ENCODE results near the gene CDK2.
A peak's percentile ranks its signal among the peaks of the same experiment; 100 is the strongest.
"Not testable (repeated sequence)": the region's sequence is repeated elsewhere in the genome, so short reads cannot be mapped to it uniquely, and the experiment has no call there.

The CDK2 gene

GRCh38 chr12:55969356-55969755 lies 2.7 kb downstream of the CDK2 start:
- peaks cover 23% of the 10 kb centered on the region for H3K4me1 ChIP-seq (ENCODE audit: control insufficient read depth, insufficient read depth, low read length)
- no peak overlapping the region for H3K4me3 ChIP-seq (ENCODE audit: low read depth, low read length)

GRCh38 chr12:55970775-55971174 lies 4.1 kb downstream of the CDK2 start:
- Histone ChIP-seq H3K4me3 (ENCODE audit: low read depth, low read length) (no peak overlapping the region), H3K36me3 (ENCODE audit: control insufficient read depth, insufficient read depth, low read length) (peaks cover 46% of the 10 kb centered on the region)

More at GRCh38 chr12:55969356-55969755, 2.7 kb downstream of the CDK2 start:
- Histone ChIP-seq H3K36me3 (ENCODE audit: control insufficient read depth, insufficient read depth, low read length) (peaks cover 46% of the 10 kb centered on the region), H3K27me3 (ENCODE audit: control insufficient read depth, insufficient read depth, low read length) (no peaks in the 10 kb centered on the region), H3K27ac (ENCODE audit: low read depth, low read length) (no peak overlapping the region), H3K9me3 (ENCODE audit: control insufficient read depth, insufficient read depth, low read length) (no peaks in the 10 kb centered on the region), H3K9ac (ENCODE audit: low read depth, low read length) (no peak overlapping the region)

GRCh38 chr12:55972042-55972441 lies 5.4 kb downstream of the CDK2 start:
- H3K9me3 ChIP-seq (ENCODE audit: control insufficient read depth, insufficient read depth, low read length), result no peaks in the 10 kb centered on the region
- no peak overlapping the region for H3K4me3 ChIP-seq (ENCODE audit: low read depth, low read length)
- no peak overlapping the region for H3K9ac ChIP-seq (ENCODE audit: low read depth, low read length)
- H3K36me3 ChIP-seq (ENCODE audit: control insufficient read depth, insufficient read depth, low read length), result peaks cover 46% of the 10 kb centered on the region
- H3K27me3 ChIP-seq (ENCODE audit: control insufficient read depth, insufficient read depth, low read length), result no peaks in the 10 kb centered on the region
- H3K4me1 ChIP-seq (ENCODE audit: control insufficient read depth, insufficient read depth, low read length), result peaks cover 11% of the 10 kb centered on the region
- H3K27ac ChIP-seq (ENCODE audit: low read depth, low read length), result peak overlapping the region; percentile 37

More at GRCh38 chr12:55970775-55971174, 4.1 kb downstream of the CDK2 start:
- Histone ChIP-seq H3K27ac (ENCODE audit: low read depth, low read length) (no peak overlapping the region), H3K4me1 (ENCODE audit: control insufficient read depth, insufficient read depth, low read length) (peaks cover 17% of the 10 kb centered on the region), H3K27me3 (ENCODE audit: control insufficient read depth, insufficient read depth, low read length) (no peaks in the 10 kb centered on the region), H3K9ac (ENCODE audit: low read depth, low read length) (no peak overlapping the region), H3K9me3 (ENCODE audit: control insufficient read depth, insufficient read depth, low read length) (no peaks in the 10 kb centered on the region)

GRCh38 chr12:55972456-55972855 lies 5.8 kb downstream of the CDK2 start:
- H3K9me3 ChIP-seq (ENCODE audit: control insufficient read depth, insufficient read depth, low read length), result no peaks in the 10 kb centered on the region
- H3K4me1 ChIP-seq (ENCODE audit: control insufficient read depth, insufficient read depth, low read length), result peaks cover 10% of the 10 kb centered on the region
- H3K27ac ChIP-seq (ENCODE audit: low read depth, low read length), result peak overlapping the region; percentile 90
- no peaks in the 10 kb centered on the region for H3K27me3 ChIP-seq (ENCODE audit: control insufficient read depth, insufficient read depth, low read length)
- H3K36me3 ChIP-seq (ENCODE audit: control insufficient read depth, insufficient read depth, low read length), result peaks cover 46% of the 10 kb centered on the region
- no peak overlapping the region for H3K9ac ChIP-seq (ENCODE audit: low read depth, low read length)
- H3K4me3 ChIP-seq (ENCODE audit: low read depth, low read length), result peak overlapping the region; percentile 53

GRCh38 chr12:55972911-55973598 lies 6.4 kb downstream of the CDK2 start:
- peak overlapping the region; percentile 90 for H3K27ac ChIP-seq (ENCODE audit: low read depth, low read length)
- H3K9ac ChIP-seq (ENCODE audit: low read depth, low read length), result no peak overlapping the region
- peaks cover 7% of the 10 kb centered on the region; the same call in 1 of the 2 replicates for H3K4me1 ChIP-seq (ENCODE audit: control insufficient read depth, insufficient read depth, low read length)
- H3K36me3 ChIP-seq (ENCODE audit: control insufficient read depth, insufficient read depth, low read length), result peaks cover 44% of the 10 kb centered on the region
- no peaks in the 10 kb centered on the region for H3K27me3 ChIP-seq (ENCODE audit: control insufficient read depth, insufficient read depth, low read length)
- no peaks in the 10 kb centered on the region for H3K9me3 ChIP-seq (ENCODE audit: control insufficient read depth, insufficient read depth, low read length)
- peak overlapping the region; percentile 53 for H3K4me3 ChIP-seq (ENCODE audit: low read depth, low read length)

GRCh38 chr12:55973599-55974307 lies 7.1 kb downstream of the CDK2 start, which contains the start of gene RAB5B:
Gene RAB5B, plus strand, starts transcription at chr12:55974078. Its CDS starts 12,883 bp downstream, at chr12:55986961.
- peak within 1 kb of the TSS; percentile 81 for H3K4me3 ChIP-seq (ENCODE audit: low read depth, low read length)
- peaks cover 7% of the 10 kb centered on the region; the same call in 1 of the 2 replicates for H3K4me1 ChIP-seq (ENCODE audit: control insufficient read depth, insufficient read depth, low read length)
- no peaks in the 10 kb centered on the region for H3K9me3 ChIP-seq (ENCODE audit: control insufficient read depth, insufficient read depth, low read length)
- no peaks in the 10 kb centered on the region for H3K27me3 ChIP-seq (ENCODE audit: control insufficient read depth, insufficient read depth, low read length)
- peak within 1 kb of the TSS; percentile 57 for H3K9ac ChIP-seq (ENCODE audit: low read depth, low read length)
- H3K27ac ChIP-seq (ENCODE audit: low read depth, low read length), result peak within 1 kb of the TSS; percentile 90
- peaks cover 39% of the 10 kb centered on the region for H3K36me3 ChIP-seq (ENCODE audit: control insufficient read depth, insufficient read depth, low read length)

GRCh38 chr12:55974308-55974730 lies 7.7 kb downstream of the CDK2 start:
- Histone ChIP-seq H3K9ac (ENCODE audit: low read depth, low read length) (peak overlapping the region; percentile 57), H3K27ac (ENCODE audit: low read depth, low read length) (peak overlapping the region; percentile 88), H3K27me3 (ENCODE audit: control insufficient read depth, insufficient read depth, low read length) (no peaks in the 10 kb centered on the region), H3K4me3 (ENCODE audit: low read depth, low read length) (peak overlapping the region; percentile 81), H3K36me3 (ENCODE audit: control insufficient read depth, insufficient read depth, low read length) (peaks cover 37% of the 10 kb centered on the region), H3K9me3 (ENCODE audit: control insufficient read depth, insufficient read depth, low read length) (no peaks in the 10 kb centered on the region), H3K4me1 (ENCODE audit: control insufficient read depth, insufficient read depth, low read length) (peaks cover 7% of the 10 kb centered on the region; the same call in 1 of the 2 replicates)

GRCh38 chr12:55978393-55978792 lies 11.8 kb downstream of the CDK2 start:
- Histone ChIP-seq H3K4me1 (ENCODE audit: control insufficient read depth, insufficient read depth, low read length) (no peaks in the 10 kb centered on the region), H3K36me3 (ENCODE audit: control insufficient read depth, insufficient read depth, low read length) (peaks cover 28% of the 10 kb centered on the region), H3K9ac (ENCODE audit: low read depth, low read length) (no peak overlapping the region), H3K27me3 (ENCODE audit: control insufficient read depth, insufficient read depth, low read length) (no peaks in the 10 kb centered on the region), H3K27ac (ENCODE audit: low read depth, low read length) (no peak overlapping the region), H3K9me3 (ENCODE audit: control insufficient read depth, insufficient read depth, low read length) (no peaks in the 10 kb centered on the region), H3K4me3 (ENCODE audit: low read depth, low read length) (no peak overlapping the region)

- Histone ChIP-seq H3K9me3 (ENCODE audit: control insufficient read depth, insufficient read depth, low read length) (no peaks in the 10 kb centered on the region), H3K27me3 (ENCODE audit: control insufficient read depth, insufficient read depth, low read length) (no peaks in the 10 kb centered on the region), H3K9ac (ENCODE audit: low read depth, low read length) (no peak overlapping the region), H3K36me3 (ENCODE audit: control insufficient read depth, insufficient read depth, low read length) (peaks cover 33% of the 10 kb centered on the region), H3K4me3 (ENCODE audit: low read depth, low read length) (no peak overlapping the region), H3K4me1 (ENCODE audit: control insufficient read depth, insufficient read depth, low read length) (no peaks in the 10 kb centered on the region), H3K27ac (ENCODE audit: low read depth, low read length) (no peak overlapping the region)
These were observed 12.4 kb downstream of the CDK2 start for GRCh38 chr12:55979069-55979468.

- H3K36me3 ChIP-seq (ENCODE audit: control insufficient read depth, insufficient read depth, low read length), result peaks cover 51% of the 10 kb centered on the region
- H3K9me3 ChIP-seq (ENCODE audit: control insufficient read depth, insufficient read depth, low read length); H3K4me3 ChIP-seq (ENCODE audit: low read depth, low read length); H3K27me3 ChIP-seq (ENCODE audit: control insufficient read depth, insufficient read depth, low read length); H3K27ac ChIP-seq (ENCODE audit: low read depth, low read length); H3K9ac ChIP-seq (ENCODE audit: low read depth, low read length); H3K4me1 ChIP-seq (ENCODE audit: control insufficient read depth, insufficient read depth, low read length): not testable (repeated sequence)
These were observed 15.3 kb downstream of the CDK2 start for GRCh38 chr12:55981882-55982281.

GRCh38 chr12:55982319-55982936 lies 15.8 kb downstream of the CDK2 start:
- H3K36me3 ChIP-seq (ENCODE audit: control insufficient read depth, insufficient read depth, low read length), result peaks cover 55% of the 10 kb centered on the region
- H3K27me3 ChIP-seq (ENCODE audit: control insufficient read depth, insufficient read depth, low read length), result no peaks in the 10 kb centered on the region
- no peak overlapping the region for H3K4me3 ChIP-seq (ENCODE audit: low read depth, low read length)

More at GRCh38 chr12:55982319-55982936, 15.8 kb downstream of the CDK2 start:
- no peak overlapping the region for H3K9ac ChIP-seq (ENCODE audit: low read depth, low read length)
- H3K4me1 ChIP-seq (ENCODE audit: control insufficient read depth, insufficient read depth, low read length), result no peaks in the 10 kb centered on the region
- H3K9me3 ChIP-seq (ENCODE audit: control insufficient read depth, insufficient read depth, low read length), result no peaks in the 10 kb centered on the region
- H3K27ac ChIP-seq (ENCODE audit: low read depth, low read length), result no peak overlapping the region
